ENCODE data around the gene TRPC4AP. TPM values are rescaled to one million over a fixed set of nuclear protein-coding genes. Genes with fewer than 3 reads are reported as not detected.

TRPC4AP gene
- total RNA-seq, 3 donors from 2014 or later = 49.6 to 60.5 (median 53.8) TPM

- intact Hi-C loops (cut with DNase I, micrococcal nuclease) = no loop called here
- ATAC-seq (peak; percentile 42), DNase-seq (no peak)
- Histone ChIP-seq H3K9me3 (no peaks in the 10 kb centered on the region), H3K36me3 (ENCODE audit: low read depth) (no peaks in the 10 kb centered on the region), H3K4me3 (no peak overlapping the region), H3K4me1 (ENCODE audit: low read depth) (peaks cover 23% of the 10 kb centered on the region)
- TF ChIP-seq, protein P1, sequence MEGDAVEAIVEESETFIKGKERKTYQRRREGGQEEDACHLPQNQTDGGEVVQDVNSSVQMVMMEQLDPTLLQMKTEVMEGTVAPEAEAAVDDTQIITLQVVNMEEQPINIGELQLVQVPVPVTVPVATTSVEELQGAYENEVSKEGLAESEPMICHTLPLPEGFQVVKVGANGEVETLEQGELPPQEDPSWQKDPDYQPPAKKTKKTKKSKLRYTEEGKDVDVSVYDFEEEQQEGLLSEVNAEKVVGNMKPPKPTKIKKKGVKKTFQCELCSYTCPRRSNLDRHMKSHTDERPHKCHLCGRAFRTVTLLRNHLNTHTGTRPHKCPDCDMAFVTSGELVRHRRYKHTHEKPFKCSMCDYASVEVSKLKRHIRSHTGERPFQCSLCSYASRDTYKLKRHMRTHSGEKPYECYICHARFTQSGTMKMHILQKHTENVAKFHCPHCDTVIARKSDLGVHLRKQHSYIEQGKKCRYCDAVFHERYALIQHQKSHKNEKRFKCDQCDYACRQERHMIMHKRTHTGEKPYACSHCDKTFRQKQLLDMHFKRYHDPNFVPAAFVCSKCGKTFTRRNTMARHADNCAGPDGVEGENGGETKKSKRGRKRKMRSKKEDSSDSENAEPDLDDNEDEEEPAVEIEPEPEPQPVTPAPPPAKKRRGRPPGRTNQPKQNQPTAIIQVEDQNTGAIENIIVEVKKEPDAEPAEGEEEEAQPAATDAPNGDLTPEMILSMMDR (IDR thresholded peaks at IDR 0.05) = no peak
Measured at GRCh38 chr20:35040646-35041045, 52.0 kb downstream of the TRPC4AP start.

DNA sequence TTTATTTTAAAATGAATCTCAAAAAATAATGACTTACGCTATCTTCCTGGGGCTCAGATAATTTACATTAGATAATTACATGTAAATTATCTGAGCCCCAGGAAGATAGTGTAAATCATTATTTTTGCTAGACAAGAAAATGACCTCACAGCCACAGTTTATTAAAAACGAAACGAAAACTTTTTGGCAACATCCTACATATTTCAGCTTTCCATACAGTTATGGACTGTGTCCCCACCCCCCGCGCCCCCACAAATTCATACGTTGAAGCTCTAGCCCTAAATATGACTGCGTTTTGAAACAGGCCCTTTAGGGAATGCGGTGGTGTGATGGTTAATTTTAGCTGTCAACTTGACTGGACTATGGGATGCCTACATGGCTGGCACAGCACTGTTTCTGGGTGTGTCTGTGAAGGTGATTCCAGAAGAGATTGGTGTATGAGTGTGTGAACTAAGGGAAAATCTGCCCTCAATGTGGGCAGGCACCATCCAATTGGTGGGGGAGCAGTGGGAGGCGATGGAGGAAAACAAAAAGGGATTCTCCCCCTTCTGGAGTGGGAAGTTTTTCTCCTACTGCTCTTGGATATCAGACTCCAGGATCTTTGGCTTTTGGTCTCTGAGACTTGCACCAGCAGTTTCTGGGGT, 52.6 kb downstream of the TRPC4AP start:
- TF ChIP-seq, protein P1 (IDR thresholded peaks at IDR 0.05) = no peak
- intact Hi-C loops (cut with DNase I, micrococcal nuclease) = no loop called here
- Histone ChIP-seq H3K9me3 (no peaks in the 10 kb centered on the region), H3K4me3 (no peak overlapping the region), H3K4me1 (ENCODE audit: low read depth) (peaks cover 23% of the 10 kb centered on the region), H3K36me3 (ENCODE audit: low read depth) (no peaks in the 10 kb centered on the region)
- ATAC-seq = peak; percentile 74
- peak in 2 of 3 donors; percentile 41 to 50 for DNase-seq

GRCh38 chr20:35039146-35039545, 53.5 kb downstream of the TRPC4AP start:
- Histone ChIP-seq H3K9me3 (no peaks in the 10 kb centered on the region), H3K4me1 (ENCODE audit: low read depth) (peaks cover 23% of the 10 kb centered on the region), H3K36me3 (ENCODE audit: low read depth) (no peaks in the 10 kb centered on the region), H3K4me3 (no peak overlapping the region)
- intact Hi-C loops (cut with DNase I, micrococcal nuclease) = no loop called here
- DNase-seq = peak in 2 of 3 donors; percentile 40 to 64
- ATAC-seq = peak; percentile 92
- TF ChIP-seq, protein P1 (IDR thresholded peaks at IDR 0.05) = no peak

DNA sequence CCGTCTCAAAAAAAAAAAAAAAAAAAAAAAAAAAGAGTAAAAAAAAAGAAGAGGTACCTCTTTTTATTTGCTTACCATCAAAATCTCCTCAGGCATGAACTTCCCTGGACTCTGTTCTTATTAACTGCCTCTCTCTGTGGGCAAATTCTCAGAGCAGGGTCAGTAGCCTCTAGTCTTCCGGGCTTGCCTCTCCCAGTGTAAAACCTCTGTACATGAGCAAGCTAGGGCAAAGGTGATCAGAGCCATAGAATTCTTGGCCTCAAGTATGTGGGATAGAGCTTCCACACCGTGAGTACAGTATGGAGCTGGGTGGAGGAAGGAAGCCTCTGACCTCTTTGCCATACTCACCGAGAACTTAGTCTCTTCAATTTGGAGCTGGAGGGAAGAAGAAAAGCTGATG, 58.5 kb downstream of the TRPC4AP start:
- peak; percentile 72 for ATAC-seq
- Histone ChIP-seq H3K4me1 (ENCODE audit: low read depth) (peaks cover 10% of the 10 kb centered on the region), H3K4me3 (no peak overlapping the region), H3K9me3 (no peaks in the 10 kb centered on the region), H3K36me3 (ENCODE audit: low read depth) (no peaks in the 10 kb centered on the region)
- DNase-seq = no peak
- intact Hi-C loops (cut with DNase I, micrococcal nuclease) = no loop called here
- TF ChIP-seq, protein P1 (IDR thresholded peaks at IDR 0.05) = no peak

- H3K4me3 ChIP-seq = no peak overlapping the region
- ATAC-seq = no peak
- no peaks in the 10 kb centered on the region for H3K36me3 ChIP-seq (ENCODE audit: low read depth)
Measured at GRCh38 chr20:35030136-35030535, 62.5 kb downstream of the TRPC4AP start.

More at GRCh38 chr20:35030136-35030535, 62.5 kb downstream of the TRPC4AP start:
- intact Hi-C loops (cut with DNase I, micrococcal nuclease) = no loop called here
- Histone ChIP-seq H3K4me1 (ENCODE audit: low read depth) (no peaks in the 10 kb centered on the region), H3K9me3 (no peaks in the 10 kb centered on the region)
- TF ChIP-seq, protein P1 (IDR thresholded peaks at IDR 0.05) = no peak
- no peak for DNase-seq
